A172 (cell line): ENCODE measurements around the gene CIAO1. TPM values are rescaled to one million over a fixed set of nuclear protein-coding genes. Genes with fewer than 3 reads are reported as not detected.
"Not testable (repeated sequence)": the region's sequence is repeated elsewhere in the genome, so short reads cannot be mapped to it uniquely, and the experiment has no call there.

Experiments
- DNase-seq: peaks from one replicate; pipeline ENCODE4 v3.0.0-alpha.2; 2015; ENCODE audit warnings: low spot score
- total RNA-seq: library from RNA; depleted of rRNA; stranded (reverse); fragments of >200 nt; shearing (Covaris generic); gene quantifications from 2 replicates; pipeline ENCODE4 v1.2.3, GENCODE V29; 2014; rRNA removed

CIAO1 gene
- 118 and 119 TPM in 2 replicates for total RNA-seq

DNA sequence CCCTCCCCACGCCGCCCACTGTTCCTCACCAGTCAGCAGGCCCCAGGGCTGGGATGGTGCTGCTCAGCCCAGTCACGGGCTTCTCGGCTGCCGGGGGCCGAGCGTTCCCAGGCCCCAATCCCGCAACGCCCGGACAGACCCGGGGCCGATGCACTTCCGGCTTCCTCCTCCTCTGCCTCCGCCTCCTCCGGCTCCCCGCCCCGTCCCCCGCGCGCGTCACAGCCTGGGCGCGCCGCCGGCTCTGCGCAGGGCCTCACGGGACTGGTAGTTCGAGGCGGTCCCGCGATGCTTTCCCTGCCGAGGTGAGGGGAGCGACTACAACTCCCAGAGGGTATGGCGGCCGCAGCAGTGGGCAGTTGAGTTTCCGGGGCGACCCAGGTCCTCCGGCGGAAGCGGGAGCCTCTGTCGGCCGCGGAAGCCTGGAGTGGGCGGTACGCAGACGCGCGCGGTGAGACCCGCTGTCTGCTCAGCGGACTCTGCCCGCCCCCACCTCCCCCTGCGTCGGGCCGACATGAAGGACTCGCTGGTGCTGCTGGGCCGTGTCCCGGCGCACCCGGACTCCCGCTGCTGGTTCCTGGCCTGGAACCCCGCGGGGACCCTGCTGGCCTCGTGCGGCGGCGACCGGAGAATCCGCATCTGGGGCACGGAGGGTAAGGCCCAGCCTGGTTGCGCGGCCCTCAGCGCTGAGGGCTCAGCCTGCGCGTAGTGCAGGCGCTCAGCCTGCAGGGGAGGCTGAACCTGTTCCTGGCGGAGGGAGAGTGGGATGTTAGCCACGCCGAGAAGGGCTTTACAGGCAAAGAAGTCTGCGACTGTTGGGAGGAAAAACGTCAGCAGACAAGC is at the start of gene CIAO1, which contains the start of gene TMEM127:
Gene CIAO1, plus strand, starts transcription at position 386 of the 840 bp plus-strand sequence. Its CDS starts 126 bp downstream, at position 512.
Gene TMEM127, minus strand, starts transcription at position 158 of the 840 bp plus-strand sequence. CDS start 616 bp downstream, outside the sequence.
- DNase-seq = peak; percentile 98

- DNase-seq = no peak
These were observed 47.4 kb upstream of the CIAO1 start for GRCh38 chr2:96218508-96219131.

DNA sequence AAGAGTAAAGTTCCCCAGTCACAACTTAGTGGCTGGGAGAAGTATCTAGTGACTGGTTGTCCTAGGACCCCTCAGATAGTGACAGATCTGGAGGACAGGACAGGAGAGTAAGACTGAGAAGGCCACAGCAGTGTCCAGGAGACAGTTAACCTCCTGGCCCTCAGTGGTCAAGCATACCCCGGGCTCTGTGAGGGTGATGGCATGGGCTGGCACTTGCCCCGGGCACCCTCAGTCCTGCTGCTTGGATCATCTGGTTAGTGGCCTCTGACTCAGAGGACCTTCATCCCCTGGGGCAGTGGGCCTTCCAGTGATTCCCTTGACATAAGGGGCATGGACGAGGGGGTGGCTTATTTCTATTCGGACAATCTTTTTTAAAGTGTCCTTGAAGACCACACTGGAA is 46.1 kb upstream of the CIAO1 start:
- not testable (repeated sequence) for DNase-seq

GRCh38 chr2:96221106-96221505 is 44.9 kb upstream of the CIAO1 start:
- DNase-seq = not testable (repeated sequence)

GRCh38 chr2:96225016-96225533 is 41.0 kb upstream of the CIAO1 start:
- no peak for DNase-seq

- DNase-seq = no peak
These were observed 34.7 kb upstream of the CIAO1 start for GRCh38 chr2:96231316-96231715.

DNA sequence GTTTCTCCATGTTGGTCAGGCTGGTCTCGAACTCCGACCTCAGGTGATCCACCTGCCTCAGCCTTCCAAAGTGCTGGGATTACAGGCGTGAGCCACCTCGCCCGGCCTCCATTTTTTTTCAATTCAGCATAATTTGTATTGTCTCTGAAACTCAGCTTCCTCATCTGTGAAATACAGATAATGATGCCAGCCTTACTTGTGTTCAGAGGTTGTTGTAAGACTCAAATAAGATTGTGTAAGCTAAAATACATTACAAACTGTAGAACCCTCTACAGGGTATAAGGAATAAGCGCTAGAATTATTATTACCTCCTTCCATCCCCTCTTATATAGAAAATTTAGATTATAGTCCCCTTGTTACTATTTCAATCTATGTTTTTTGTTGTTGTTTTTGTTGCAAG is 32.6 kb upstream of the CIAO1 start:
- no peak for DNase-seq

DNA sequence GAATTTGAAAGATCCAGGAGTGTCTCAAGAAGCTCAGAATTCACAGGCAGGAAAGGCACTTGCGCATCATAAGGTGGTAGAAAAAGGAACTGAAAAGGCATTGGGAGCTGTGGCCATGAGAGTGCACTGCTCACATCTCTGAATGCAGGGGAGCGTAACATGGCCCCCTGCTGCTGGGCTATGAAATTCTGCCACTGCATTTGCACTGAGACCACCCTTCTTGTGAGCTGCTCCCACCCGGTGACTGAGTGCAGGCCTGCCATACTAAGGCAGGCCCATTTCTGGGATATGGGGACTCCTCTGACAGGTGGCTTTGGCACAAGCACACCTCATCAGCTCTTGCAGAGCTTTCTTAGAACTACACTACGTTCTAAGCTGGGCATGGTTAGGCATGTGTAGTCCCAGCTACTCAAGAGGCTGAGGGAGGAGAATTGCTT is 32.1 kb upstream of the CIAO1 start:
- no peak for DNase-seq

DNA sequence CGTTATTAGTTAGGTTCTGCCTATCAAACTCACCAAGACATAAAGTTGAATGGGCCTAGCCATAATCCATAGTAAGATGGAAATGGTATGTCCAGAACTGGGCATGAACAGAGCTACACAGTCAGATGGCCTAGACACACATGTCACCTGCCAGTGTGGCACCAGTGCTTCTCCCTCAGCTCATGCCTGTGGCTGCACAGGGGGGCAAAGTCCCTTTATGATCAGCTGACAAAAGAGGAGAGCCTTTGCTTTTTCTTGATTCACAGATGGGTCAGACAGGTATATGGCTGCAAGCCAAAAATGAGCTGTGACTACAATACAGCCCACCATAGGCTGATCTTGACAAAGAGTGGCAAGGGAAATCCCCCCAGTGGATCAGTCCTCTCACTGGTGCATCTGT is 29.1 kb upstream of the CIAO1 start:
- no peak for DNase-seq

DNA sequence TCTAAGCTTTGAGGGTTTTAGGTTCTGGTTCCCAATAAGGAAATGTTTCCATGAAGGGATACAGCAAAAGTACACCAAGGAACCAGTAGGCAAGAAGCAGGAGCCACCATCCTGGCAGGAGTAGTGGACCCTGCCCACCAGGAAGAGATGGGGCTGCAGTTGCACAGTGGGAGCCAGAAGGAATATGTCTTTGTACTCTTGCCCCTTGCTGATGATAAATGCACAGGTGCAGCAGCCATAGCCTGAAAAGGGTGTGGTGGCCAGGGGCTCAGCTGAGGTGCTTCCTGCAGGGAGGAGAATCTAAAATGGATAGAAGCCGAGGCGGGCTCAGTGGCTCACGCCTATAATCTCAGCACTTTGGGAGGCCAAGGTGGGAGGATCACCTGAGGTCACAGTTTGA is 27.8 kb upstream of the CIAO1 start:
- DNase-seq = no peak

- no peak for DNase-seq
These were observed 26.9 kb upstream of the CIAO1 start for GRCh38 chr2:96239091-96239490.

DNA sequence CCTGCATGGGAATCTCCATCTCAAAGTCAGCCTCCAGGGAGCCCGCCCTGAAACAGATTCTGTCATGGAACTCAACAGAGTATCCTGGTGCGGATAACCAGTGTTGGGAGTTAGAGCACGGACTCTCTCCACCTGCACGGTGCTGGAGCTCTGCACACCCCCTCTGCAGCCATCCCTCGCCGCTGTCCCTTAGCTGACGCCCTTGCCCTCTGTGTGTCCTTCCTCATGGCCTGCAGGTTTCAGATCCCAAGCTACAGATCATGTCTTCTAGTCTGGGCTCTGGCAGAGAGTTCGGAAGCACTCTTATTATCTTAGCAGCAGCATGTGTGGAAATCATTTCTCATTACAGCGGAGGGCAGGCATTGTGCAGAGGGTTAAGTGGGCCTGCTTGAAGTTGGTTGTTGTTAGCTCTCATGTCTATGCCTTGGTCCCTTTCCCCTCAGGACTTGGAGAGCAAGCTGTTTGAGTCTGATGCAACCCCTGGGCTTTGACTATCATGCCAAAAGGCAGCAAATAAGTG is 26.2 kb upstream of the CIAO1 start:
- no peak for DNase-seq

- DNase-seq = no peak
These were observed 25.5 kb upstream of the CIAO1 start for GRCh38 chr2:96240341-96241038.

GRCh38 chr2:96241227-96241626 is 24.8 kb upstream of the CIAO1 start:
- DNase-seq = no peak

- DNase-seq = peak; percentile 89
These were observed 24.0 kb upstream of the CIAO1 start for GRCh38 chr2:96241900-96242611.

DNA sequence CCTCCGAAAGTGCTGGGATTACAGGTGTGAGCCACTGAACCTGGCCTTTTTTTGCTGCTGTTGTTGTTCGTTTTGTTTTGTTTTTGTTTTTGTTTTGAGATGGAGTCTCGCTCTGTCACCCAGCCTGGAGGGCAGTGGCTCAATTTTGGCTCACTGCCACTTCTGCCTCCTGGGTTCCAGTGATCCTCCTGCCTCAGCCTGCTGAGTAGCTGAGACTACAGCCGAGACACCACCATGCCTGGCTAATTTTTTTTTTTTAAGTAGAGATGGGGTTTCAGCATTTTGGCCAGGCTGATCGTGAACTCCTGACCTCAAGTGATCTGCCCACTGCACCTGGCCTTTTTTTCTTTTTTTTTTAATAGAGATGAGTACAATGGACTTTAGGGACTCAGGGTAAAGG is 22.2 kb upstream of the CIAO1 start:
- DNase-seq = no peak

- no peak for DNase-seq
These were observed 20.2 kb upstream of the CIAO1 start for GRCh38 chr2:96245609-96246390.

GRCh38 chr2:96247009-96247408 is 19.0 kb upstream of the CIAO1 start:
- DNase-seq = no peak

- no peak for DNase-seq
These were observed 18.1 kb upstream of the CIAO1 start for GRCh38 chr2:96247896-96248295.

DNA sequence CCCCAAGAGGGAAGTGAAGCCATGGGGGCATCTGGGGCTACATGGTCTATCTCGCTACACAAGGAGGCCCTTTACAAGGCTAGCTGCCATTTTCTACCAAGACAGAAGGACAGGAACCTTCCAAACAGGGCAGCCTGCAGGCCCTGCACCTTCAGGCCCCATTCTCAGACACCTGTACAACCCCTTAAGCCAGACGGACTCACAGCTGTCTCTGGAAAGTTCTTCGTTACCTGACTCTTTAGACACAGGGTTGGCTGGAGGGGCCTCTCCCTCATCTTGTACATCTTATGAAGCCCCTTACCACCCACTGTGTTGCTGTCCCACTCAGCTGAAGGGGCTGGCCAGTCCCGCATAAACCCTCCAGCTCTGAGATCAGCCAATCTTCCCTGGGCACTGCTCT is 17.4 kb upstream of the CIAO1 start:
- no peak for DNase-seq
